Mesendoderm (in vitro differentiated cells): ENCODE measurements around the gene IFNL3.
"Not testable (repeated sequence)": the region's sequence is repeated elsewhere in the genome, so short reads cannot be mapped to it uniquely, and the experiment has no call there.

Experiments
- DNase-seq: peaks from one replicate; pipeline ENCODE4 v3.0.0; 2013
- H2AK5ac ChIP-seq: 2 replicates; pipeline ENCODE4 v1.6.1; 2013; ENCODE audit warnings: low read length, inconsistent platforms
- H2BK120ac ChIP-seq: 2 replicates; pipeline ENCODE4 v1.6.1; 2013; ENCODE audit warnings: low read depth, mild to moderate bottlenecking, low read length, moderate library complexity, mixed read lengths
- H2BK15ac ChIP-seq: replicated peaks from 2 replicates; pipeline ENCODE4 v1.6.1; 2013; ENCODE audit warnings: low read depth, mild to moderate bottlenecking, moderate library complexity
- H2BK5ac ChIP-seq: 2 replicates; pipeline ENCODE4 v1.6.1; 2013; ENCODE audit warnings: low read length, inconsistent platforms
- H3K18ac ChIP-seq: 2 replicates; pipeline ENCODE4 v1.6.1; 2013; ENCODE audit warnings: mild to moderate bottlenecking, low read length, mixed read lengths
- H3K23ac ChIP-seq: one replicate; pipeline ENCODE4 v1.6.1; 2013; ENCODE audit warnings: low read length
- H3K27ac ChIP-seq: 2 replicates; pipeline ENCODE4 v1.5.1; 2013; ENCODE audit warnings: low read depth, mild to moderate bottlenecking, inconsistent platforms, low read length, moderate library complexity
- H3K27me3 ChIP-seq: 2 replicates; pipeline ENCODE4 v1.6.1; 2013; ENCODE audit warnings: low read length, control low read depth, mild to moderate bottlenecking, inconsistent platforms; ENCODE audit not compliant: insufficient read depth, poor library complexity
- H3K36me3 ChIP-seq: 2 replicates; pipeline ENCODE4 v1.6.1; 2013; ENCODE audit warnings: low read length, inconsistent platforms; ENCODE audit not compliant: control insufficient read depth, insufficient read depth
- H3K4ac ChIP-seq: one replicate; pipeline ENCODE4 v1.6.1; 2013; ENCODE audit warnings: low read depth, mild to moderate bottlenecking, low read length, moderate library complexity
- H3K4me1 ChIP-seq: 2 replicates; pipeline ENCODE4 v1.6.1; 2013; ENCODE audit warnings: low read depth, low read length, inconsistent platforms; ENCODE audit not compliant: control insufficient read depth
- H3K4me2 ChIP-seq: 2 replicates; pipeline ENCODE4 v1.6.1; 2013; ENCODE audit warnings: low read length
- H3K4me3 ChIP-seq: 2 replicates; pipeline ENCODE4 v1.5.1; 2013; ENCODE audit warnings: mild to moderate bottlenecking, low read length
- H3K56ac ChIP-seq: one replicate; pipeline ENCODE4 v1.6.1; 2013; ENCODE audit warnings: low read length
- H3K79me1 ChIP-seq: 2 replicates; pipeline ENCODE4 v1.6.1; 2013; ENCODE audit warnings: low read length, inconsistent platforms
- H3K79me2 ChIP-seq: 2 replicates; pipeline ENCODE4 v1.6.1; 2013; ENCODE audit warnings: mild to moderate bottlenecking, low read length; ENCODE audit not compliant: control insufficient read depth, insufficient read depth
- H3K9ac ChIP-seq: 2 replicates; pipeline ENCODE4 v1.6.1; 2013; ENCODE audit warnings: low read length, inconsistent platforms
- H4K5ac ChIP-seq: one replicate; pipeline ENCODE4 v1.6.1; 2013; ENCODE audit warnings: low read length
- H4K8ac ChIP-seq: one replicate; pipeline ENCODE4 v1.6.1; 2013; ENCODE audit warnings: low read depth, mild to moderate bottlenecking, control low read depth, low read length, moderate library complexity
- WGBS: extraction: QIAGEN DNeasy Blood & Tissue Kit; methylation state at CpG from one replicate; pipeline ENCODE4 v1.1.7; 2013; ENCODE audit warnings: low lambda C conversion rate, missing lambda C conversion rate; ENCODE audit not compliant: insufficient coverage; ENCODE audit errors: extremely low coverage; 5-methylcytosine and 5-hydroxymethylcytosine counted together

IFNL3 gene

DNA sequence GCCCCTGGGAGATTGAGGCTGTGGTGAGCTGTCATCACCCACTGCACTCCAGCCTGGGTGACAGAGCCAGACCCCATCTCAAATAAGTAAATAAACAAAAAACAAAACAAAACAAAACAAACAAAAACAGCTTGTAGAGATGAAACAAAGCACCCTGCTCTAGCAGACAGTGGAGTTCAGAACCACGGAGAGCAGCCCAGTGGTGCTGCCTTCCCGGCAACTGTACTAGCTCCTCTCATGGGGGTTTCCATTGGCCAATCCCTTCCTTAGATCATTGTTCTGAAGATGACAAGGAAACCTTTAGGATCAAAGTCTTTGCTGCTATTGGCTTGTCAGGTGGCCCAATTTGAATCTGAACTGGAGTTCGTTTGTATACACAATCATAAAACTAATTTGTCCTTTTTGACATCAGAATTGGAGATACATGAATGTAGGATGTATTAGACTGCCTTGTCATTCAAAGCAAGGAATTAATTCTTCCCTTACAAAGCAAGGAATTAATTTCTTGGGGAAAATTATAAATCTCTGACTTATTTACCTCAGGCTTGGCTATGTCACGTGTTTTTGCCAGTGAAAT lies 21.0 kb downstream of the IFNL3 start:
- Histone ChIP-seq H3K27me3 (no peaks in the 10 kb centered on the region), H4K8ac (no peak overlapping the region), H4K5ac (no peak overlapping the region), H2AK5ac (no peak overlapping the region), H3K79me2 (no peaks in the 10 kb centered on the region), H3K27ac (no peak overlapping the region), H2BK120ac (no peak overlapping the region), H3K4me2 (no peak overlapping the region), H3K79me1 (no peaks in the 10 kb centered on the region), H3K56ac (no peak overlapping the region), H2BK5ac (no peak overlapping the region), H2BK15ac (no peak overlapping the region), H3K4ac (no peak overlapping the region), H3K4me3 (no peak overlapping the region), H3K9ac (no peak overlapping the region), H3K36me3 (no peaks in the 10 kb centered on the region), H3K4me1 (no peaks in the 10 kb centered on the region), H3K18ac (no peak overlapping the region), H3K23ac (no peak overlapping the region)
- DNase-seq, result peak; percentile 49
- no CpG with 5 or more reads among the region's 4 CpGs for WGBS

GRCh38 chr19:39219108-39219507 lies 25.7 kb downstream of the IFNL3 start:
- not testable (repeated sequence) for H2BK15ac ChIP-seq, H3K4me2 ChIP-seq, H3K27ac ChIP-seq, H3K79me2 ChIP-seq, H3K4me1 ChIP-seq, H4K8ac ChIP-seq, H3K9ac ChIP-seq, H3K56ac ChIP-seq, H3K4ac ChIP-seq, DNase-seq, H3K27me3 ChIP-seq, H2BK120ac ChIP-seq, H3K4me3 ChIP-seq, H3K79me1 ChIP-seq, H4K5ac ChIP-seq, H3K23ac ChIP-seq, H3K18ac ChIP-seq, H2AK5ac ChIP-seq, H2BK5ac ChIP-seq, H3K36me3 ChIP-seq
- no CpG with 5 or more reads among the region's 10 CpGs for WGBS

DNA sequence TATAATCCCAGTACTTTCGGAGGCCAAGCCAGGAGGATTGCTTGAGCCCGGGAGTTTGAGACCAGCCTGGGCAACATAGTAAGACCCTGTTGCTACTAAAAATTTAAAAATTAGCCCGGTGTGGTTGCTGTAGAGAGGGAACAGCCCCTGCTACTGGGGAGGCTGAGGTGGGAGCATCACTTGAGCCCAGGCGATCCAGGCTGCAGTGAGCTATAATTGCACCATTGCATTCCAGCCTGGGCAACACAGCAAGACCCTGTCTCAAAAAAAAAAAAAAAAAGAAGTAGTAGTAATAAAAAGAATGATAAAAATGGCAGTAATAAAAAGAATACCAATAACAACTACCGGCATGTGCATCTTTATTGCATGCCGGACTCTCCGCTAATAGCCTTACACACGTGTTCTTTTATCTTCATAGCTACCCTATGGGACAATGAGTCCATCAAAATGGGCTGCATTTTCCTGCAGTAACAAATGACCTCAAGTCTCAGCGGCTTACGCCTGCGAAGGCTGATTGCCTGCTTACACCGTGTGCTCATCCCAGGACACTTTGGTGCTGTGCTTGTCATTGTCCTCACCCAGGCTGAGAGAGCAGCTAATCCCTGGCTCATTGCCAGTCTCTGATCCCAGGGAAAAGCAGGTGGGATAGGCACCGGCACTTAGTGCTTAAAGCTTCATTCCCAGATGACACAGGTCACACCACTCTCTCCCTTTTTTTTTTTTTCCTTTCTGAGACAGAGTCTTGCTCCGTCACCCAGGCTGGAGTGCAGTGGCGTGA lies 26.4 kb downstream of the IFNL3 start:
- no peak overlapping the region for H3K27ac ChIP-seq
- no peak overlapping the region for H2BK120ac ChIP-seq
- H3K79me1 ChIP-seq, result no peaks in the 10 kb centered on the region
- H3K56ac ChIP-seq, result no peak overlapping the region
- H3K36me3 ChIP-seq, result no peaks in the 10 kb centered on the region
- no peaks in the 10 kb centered on the region for H3K4me1 ChIP-seq
- no CpG with 5 or more reads among the region's 15 CpGs for WGBS
- no peak for DNase-seq
- H3K9ac ChIP-seq, result no peak overlapping the region
- no peak overlapping the region for H2AK5ac ChIP-seq
- no peak overlapping the region for H3K23ac ChIP-seq
- no peak overlapping the region for H3K4me2 ChIP-seq
- H2BK15ac ChIP-seq, result no peak overlapping the region
- no peaks in the 10 kb centered on the region for H3K27me3 ChIP-seq
- no peak overlapping the region for H4K8ac ChIP-seq
- H3K18ac ChIP-seq, result no peak overlapping the region
- no peaks in the 10 kb centered on the region for H3K79me2 ChIP-seq
- H2BK5ac ChIP-seq, result no peak overlapping the region
- H3K4ac ChIP-seq, result no peak overlapping the region
- no peak overlapping the region for H4K5ac ChIP-seq
- no peak overlapping the region for H3K4me3 ChIP-seq

DNA sequence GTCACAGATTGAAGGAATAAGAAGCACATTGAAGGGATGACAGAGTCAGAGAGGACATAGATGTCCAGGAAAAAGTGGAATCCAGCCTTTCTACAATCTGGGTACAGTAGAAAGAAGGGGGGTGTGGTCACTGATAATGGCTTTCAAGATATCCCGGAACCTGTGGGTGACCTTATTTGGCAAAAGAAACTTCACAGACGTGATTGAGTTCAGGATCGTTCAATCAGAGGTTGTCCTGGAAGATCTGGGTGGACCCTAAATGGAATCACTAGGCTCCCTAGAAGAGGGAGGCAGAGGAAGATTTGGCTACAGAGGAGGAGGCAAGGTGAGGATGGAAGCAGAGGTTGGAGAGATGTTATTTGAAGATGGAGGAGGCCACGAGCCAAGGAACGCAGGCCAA lies 27.7 kb downstream of the IFNL3 start:
- Histone ChIP-seq H3K4ac (no peak overlapping the region), H4K8ac (no peak overlapping the region), H2BK120ac (no peak overlapping the region), H3K27ac (no peak overlapping the region), H2BK15ac (no peak overlapping the region), H3K4me3 (no peak overlapping the region), H3K56ac (no peak overlapping the region), H2BK5ac (no peak overlapping the region), H3K9ac (no peak overlapping the region), H3K18ac (no peak overlapping the region), H3K27me3 (no peaks in the 10 kb centered on the region), H3K23ac (no peak overlapping the region), H3K4me2 (no peak overlapping the region), H3K79me1 (no peaks in the 10 kb centered on the region), H2AK5ac (no peak overlapping the region), H4K5ac (no peak overlapping the region), H3K4me1 (no peaks in the 10 kb centered on the region), H3K79me2 (no peaks in the 10 kb centered on the region), H3K36me3 (no peaks in the 10 kb centered on the region)
- no CpG with 5 or more reads among the region's 5 CpGs for WGBS
- no peak for DNase-seq

- H2BK15ac ChIP-seq, result not testable (repeated sequence)
These were observed 29.5 kb downstream of the IFNL3 start for GRCh38 chr19:39215323-39215722.

DNA sequence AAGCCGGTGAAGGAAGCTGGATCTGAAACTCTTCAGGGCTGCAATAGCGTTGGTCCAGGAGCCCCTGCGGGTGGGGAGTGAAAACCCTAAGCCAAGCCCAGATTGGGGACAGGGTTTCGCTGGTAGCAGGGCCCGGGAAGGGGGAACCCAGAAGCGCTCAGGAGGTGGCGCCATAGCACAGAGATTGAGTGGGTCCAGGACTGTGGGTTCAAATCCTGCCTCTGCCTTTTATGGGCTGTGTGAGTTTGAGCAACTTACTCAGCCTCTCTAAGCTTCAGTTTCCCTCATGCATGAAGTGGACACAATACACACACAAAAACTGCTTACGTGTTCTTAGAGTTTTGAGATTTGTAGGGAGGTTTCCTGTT lies 32.4 kb downstream of the IFNL3 start:
- H3K79me2 ChIP-seq, result no peaks in the 10 kb centered on the region
- DNase-seq, result peak; percentile 59
- no peak overlapping the region for H2BK5ac ChIP-seq
- H3K27me3 ChIP-seq, result no peaks in the 10 kb centered on the region
- no peak overlapping the region for H3K4me3 ChIP-seq
- no peak overlapping the region for H4K5ac ChIP-seq
- H3K23ac ChIP-seq, result no peak overlapping the region
- H3K27ac ChIP-seq, result no peak overlapping the region
- H3K9ac ChIP-seq, result no peak overlapping the region
- H2BK15ac ChIP-seq, result no peak overlapping the region
- no peaks in the 10 kb centered on the region for H3K4me1 ChIP-seq
- no peak overlapping the region for H2AK5ac ChIP-seq
- no peaks in the 10 kb centered on the region for H3K79me1 ChIP-seq
- H3K4ac ChIP-seq, result no peak overlapping the region
- H3K18ac ChIP-seq, result no peak overlapping the region
- no CpG with 5 or more reads among the region's 8 CpGs for WGBS
- H4K8ac ChIP-seq, result no peak overlapping the region
- H3K56ac ChIP-seq, result no peak overlapping the region
- no peak overlapping the region for H2BK120ac ChIP-seq
- no peak overlapping the region for H3K4me2 ChIP-seq
- H3K36me3 ChIP-seq, result no peaks in the 10 kb centered on the region

More at GRCh38 chr19:39215323-39215722, 29.5 kb downstream of the IFNL3 start:
- not testable (repeated sequence) for H2AK5ac ChIP-seq, H3K27me3 ChIP-seq, H4K5ac ChIP-seq, H3K9ac ChIP-seq, H3K23ac ChIP-seq, H3K4ac ChIP-seq, H3K56ac ChIP-seq, H3K79me2 ChIP-seq, H3K27ac ChIP-seq, DNase-seq, H3K36me3 ChIP-seq, H4K8ac ChIP-seq, H3K4me2 ChIP-seq, H3K4me1 ChIP-seq, H3K4me3 ChIP-seq, H2BK120ac ChIP-seq, H2BK5ac ChIP-seq, H3K79me1 ChIP-seq, H3K18ac ChIP-seq
- WGBS, result no CpG with 5 or more reads among the region's 3 CpGs
